GM19043 (cell line): ENCODE data around the gene PDGFA.

ENCODE experiments used
- ATAC-seq: cut with Tn5 transposase; IDR thresholded peaks from one replicate; pipeline ENCODE4 v1.9.1; 2021; ENCODE audit warnings: low read depth; ENCODE audit not compliant: unreplicated experiment

PDGFA gene

DNA sequence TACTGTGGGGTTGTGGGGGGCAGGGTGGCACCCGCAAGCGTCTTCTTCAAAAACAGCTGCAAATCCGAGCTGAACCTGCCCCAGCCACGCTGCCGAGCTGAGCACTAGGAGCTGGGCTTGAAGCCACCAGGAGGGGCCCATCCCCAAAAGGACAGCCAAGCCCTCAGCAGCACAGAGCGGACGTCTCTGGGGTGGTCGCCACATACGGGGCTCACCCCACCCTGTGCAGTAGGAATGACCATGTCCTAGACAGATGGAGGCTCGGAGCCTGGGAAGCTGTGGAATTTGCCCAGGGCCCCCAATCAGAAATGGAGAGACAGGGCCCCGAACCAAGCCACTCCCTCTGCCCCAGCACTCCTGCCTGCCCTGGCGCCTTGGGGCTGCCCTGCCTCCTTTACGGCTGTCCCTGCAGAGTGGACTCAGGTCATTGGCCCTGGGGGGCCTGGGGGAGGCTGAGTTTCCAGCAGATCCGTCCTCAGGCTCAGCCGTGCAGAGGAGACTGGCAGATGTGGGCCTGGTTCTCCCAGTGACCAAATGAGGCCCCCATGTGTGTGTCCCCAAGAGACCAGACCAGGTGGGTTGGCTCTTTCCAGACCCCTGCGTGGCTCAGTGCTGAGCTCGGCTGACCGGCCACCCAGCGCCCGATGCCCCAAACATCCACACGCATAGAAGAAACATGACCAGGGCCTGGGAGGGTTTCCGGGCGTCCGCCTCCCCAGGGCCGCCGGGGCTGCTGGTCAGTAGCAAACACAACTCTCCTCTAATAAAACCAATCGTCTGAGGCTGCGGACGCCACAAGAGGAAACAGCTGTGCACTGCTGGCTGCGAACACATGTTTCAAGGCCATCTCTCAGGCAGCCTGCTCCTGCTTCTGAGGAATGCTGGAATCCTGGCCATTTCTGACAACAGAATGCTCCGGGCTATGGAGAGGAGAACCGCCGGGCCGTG, 54.9 kb downstream of the PDGFA start:
- no peak for ATAC-seq

DNA sequence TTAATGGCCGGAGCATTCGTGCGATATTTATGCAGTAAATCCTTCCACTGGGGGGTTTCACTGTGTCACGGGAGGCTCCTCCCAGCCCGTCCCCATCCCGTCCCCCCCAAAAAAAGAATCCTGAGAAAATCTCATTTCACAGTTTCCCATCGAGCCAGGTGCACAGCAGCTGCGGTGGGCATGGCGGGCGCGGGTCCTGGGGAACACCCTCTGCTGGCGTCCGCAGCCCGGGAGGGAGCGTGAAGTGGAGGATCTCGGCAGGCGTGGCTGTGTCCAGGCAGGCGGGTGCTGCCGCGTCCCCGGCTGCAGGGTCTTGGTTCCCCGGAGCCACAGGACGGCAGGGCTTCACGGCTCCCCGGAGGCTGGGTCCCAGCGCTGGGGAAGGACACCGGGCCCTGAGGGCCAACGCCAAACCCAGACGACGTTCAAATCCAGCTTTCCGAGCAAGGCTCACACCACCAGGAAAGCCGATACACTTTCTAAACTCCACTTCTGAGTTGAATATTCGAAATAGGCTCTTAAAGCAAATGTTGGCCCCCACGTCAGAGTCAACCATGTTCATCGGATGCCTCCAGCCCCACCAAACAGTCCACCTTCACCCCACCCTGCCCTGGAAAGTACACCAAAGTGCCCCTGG, 55.7 kb downstream of the PDGFA start:
- ATAC-seq, result no peak

DNA sequence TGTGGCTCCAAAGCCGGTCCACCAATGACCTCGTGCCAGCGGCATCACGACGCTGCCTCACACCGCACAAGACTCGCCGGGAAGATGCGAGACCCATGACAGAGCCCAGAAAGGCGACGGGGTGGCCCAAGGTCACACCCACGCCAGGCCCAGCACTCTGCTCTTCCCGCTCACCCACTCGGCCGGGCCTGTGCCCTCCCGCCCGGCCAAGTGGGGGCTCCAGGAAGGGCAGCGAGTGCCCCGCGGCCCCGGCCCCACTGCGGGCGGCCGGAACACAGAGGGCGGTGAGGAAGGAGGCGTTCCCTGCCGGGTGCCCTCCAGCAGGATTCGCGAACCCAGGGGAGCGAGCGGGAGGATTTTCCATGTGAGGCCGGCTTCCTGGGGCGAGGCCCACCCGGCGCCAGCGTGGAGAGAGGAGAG, 56.3 kb downstream of the PDGFA start:
- ATAC-seq, result no peak

DNA sequence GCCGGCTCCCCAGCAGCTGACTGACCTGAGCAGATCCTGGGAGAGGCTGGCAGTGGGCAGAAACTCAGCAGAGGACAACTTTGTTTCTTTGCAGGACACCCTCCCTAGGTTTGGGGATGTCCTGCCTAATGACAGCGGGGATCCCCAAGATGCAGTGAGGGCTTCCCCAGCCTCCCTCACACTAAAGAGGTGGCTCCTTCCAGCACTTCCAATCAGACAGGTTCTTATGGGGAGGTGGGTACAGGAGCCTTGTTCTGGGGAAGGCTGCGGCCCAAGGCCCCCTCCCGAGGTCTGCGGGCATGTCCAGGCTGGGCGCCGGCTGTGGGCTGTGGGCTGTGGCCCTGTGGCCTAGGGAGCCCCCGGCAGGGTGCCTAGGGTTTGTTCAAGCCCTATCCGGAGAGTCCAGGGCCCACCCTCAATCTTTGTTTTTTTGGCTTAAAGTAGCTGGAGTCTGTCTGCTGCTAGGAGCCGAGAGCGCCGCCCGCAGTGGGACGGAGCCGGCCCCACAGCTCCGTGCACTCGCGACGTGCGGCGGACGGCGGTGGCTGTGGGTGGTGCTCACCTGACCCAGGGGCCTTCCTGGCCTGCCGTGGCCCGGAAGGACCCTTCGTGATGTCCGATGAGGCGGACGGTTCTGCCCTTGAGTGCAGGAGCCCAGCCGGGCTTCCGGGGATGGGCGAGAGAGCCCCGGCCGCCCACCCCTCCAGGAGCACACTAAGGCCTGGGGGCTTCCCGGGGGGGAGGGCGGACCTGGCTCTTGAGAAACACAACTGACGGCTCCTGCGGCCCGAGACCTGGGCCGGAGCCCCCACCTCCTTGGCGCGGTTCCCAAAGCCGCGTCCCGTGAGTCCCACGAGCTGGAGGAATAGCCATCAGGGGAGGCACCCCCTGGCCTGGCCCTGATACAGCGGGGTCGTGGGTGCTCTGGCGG, 57.2 kb downstream of the PDGFA start:
- ATAC-seq, result no peak

DNA sequence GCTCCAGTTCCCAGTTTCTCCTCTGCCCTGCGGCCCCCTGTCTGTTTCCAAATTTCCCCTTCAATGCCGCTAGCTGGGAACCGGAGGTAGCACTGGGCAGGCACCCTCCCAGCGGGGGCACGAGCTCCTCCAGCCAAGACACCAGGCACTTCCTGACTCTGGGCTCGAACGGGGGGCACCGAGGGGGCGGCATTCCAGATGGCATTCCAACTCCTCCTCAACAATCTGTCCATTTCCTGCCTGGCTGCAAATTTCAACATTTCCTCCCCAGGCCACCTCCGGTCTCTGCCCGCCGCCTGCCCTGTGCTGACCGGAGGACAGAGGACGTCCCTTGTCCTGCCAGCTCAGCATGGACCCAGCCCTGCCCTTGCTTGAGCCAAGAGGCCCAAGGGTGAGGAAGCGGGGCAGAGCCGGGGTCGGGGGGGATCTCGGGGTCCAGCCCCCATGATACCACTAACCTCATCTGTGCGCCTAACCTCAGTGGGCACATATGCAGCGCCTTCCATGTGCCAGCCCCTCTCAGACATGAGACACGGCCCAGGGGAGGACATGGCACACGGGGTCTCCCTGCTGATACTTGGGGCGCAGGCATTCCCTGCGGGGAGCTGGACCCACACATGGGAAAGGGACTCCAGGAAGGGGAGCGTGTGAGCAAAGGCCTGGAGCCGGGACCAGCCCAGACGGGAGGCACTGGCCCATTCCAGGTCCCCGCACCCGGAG, 58.0 kb downstream of the PDGFA start:
- no peak for ATAC-seq

DNA sequence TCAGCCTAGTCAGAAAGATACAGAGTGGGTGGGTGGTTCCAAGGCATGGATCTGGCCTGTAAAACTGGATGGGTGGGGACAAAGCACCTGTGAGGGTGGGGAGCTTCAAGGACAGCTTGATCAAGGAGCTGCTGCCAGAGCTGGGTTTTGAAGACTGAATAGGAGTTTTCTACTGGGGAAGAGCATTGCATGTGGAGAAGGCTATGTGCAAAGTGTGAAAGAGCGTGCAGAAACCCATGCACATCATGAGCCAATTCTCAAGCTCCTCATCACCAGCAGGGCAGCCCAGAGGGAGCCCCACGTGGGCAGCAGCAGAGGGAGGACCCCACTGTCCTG, 58.6 kb downstream of the PDGFA start:
- no peak for ATAC-seq

DNA sequence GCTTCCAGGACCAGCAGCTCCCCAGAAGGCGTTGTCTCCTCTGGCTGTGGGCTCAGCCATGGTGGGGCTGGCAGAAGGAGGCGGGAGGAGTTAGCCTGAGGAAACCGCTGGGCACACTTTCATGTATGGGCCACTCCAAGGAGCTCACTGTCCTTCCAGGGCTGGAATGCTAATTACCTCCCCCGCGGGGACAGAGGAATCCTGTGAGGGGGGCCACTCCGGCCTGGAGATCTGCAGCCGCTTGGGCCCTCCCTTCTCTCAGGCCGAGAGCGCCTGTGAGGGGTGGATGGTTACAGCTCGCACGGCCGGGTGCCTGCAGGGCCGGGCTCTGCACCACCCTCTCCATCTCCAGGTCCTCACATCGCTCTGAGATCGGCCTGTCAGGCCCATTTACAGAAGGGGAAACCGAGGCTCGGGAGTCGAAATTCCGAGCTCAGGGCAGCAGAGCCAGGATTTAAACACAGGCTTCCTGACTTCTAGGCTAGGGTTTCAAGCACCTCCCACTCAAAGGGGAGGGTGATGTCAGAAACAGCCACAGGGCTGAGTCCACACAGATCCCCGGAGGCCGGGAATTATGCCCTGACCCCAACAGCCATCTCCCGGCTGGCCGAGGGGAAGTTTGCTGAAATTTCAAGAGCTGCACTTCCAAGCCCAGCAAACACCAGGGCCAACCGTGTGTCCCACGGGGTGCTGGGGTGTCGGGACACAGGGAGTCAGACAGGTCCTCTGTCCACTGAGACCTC, 59.1 kb downstream of the PDGFA start:
- no peak for ATAC-seq

DNA sequence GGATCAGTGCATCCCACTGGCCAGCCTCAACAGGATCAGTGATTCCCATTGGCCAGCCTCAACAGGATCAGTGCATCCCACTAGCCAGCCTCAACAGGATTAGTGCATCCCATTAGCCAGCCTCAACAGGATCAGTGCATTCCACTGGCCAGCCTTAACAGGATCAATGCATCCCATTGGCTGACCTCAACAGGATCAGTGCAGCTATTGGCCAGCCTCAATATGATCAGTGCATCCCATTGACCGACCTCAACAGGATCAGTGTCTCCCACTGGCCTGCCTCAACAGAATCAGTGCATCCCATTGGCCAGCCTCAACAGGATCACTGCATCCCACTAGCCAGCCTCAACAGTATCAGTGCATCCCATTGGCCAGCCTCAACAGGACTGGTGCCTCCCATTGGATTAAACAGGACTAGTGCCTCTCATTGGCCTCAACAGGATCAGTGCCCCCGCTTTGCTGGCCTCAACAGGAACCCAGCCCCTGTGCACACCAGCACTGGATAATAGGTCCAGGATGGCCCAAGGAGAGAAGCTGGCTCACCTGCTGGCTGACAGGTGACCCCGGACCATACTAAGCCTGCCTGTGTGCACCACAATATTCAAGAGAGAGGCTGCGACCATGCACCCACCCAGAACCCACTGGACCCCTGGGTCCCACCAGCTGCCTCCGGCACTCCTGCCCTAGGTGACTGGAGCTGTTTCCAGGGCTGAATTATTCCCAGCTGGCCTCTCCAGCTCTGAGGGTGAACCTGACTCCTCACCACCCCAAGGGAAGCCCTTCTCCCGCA, 59.9 kb downstream of the PDGFA start:
- no peak for ATAC-seq

DNA sequence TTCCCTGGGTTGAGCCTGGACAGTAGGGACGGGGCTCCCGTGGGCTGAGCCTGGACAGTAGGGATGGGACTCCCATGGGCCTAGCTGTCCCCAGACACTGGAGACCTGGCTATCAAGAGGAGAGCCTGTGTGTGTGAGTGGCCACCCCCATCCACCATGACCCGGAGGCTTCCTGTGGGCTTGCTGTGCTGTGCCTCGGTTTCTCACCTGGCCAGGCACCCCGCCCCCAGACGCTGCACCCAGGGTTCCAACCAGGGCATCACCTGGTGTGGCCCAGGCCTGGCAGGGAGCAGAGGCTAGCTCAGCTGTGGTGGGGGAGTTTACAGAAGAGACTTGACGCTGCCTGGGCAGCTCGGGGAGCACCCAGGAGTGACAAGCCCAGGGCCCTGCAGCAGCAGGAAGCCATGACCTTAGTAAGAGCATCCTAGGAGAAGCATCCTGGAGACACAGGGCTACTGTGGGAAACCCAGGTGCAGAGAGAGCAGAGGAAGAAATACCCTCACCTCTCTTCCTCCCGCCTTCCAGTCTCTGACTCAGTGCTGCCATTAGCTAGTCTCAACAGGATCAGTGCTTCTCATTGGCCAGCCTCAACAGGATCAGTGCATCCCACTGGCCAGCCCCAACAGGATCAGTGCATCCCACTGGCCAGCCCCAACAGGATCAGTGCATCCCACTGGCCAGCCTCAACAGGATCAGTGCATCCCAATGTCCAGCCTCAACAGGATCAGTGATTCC, 61.0 kb downstream of the PDGFA start:
- ATAC-seq, result no peak

DNA sequence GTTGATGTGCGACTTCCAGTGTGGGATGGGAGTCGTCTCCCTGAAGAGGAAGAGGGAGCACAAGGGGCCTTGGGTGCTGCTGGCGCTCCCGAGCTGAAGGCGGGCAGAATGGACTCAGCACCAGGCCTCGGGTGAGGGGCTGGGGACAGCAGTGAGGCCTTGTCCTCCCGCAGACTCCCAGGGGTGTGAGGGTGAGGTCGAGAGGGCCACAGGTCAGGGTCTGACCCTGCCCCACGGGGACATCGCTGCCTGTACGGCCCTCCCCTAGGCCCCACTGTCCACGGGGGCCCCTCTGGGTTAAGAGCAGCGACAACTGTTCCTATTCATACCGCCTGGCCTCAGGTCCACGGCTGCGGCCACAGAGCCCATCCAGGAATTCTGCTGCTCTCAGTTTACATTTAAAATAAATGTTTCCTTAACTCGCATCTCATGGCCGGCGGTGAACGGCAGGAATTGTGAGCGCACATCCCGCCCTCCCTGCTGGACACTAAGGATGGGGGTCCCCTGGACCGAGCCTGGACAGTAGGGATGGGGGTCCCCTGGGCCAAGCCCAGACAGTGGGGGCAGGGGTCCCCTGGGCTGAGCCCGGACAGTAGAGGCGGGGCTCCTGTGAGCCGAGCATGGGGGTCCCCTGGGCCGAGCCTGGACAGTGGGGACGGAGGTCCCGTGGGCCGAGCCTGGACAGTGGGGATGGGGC, 61.7 kb downstream of the PDGFA start:
- no peak for ATAC-seq

DNA sequence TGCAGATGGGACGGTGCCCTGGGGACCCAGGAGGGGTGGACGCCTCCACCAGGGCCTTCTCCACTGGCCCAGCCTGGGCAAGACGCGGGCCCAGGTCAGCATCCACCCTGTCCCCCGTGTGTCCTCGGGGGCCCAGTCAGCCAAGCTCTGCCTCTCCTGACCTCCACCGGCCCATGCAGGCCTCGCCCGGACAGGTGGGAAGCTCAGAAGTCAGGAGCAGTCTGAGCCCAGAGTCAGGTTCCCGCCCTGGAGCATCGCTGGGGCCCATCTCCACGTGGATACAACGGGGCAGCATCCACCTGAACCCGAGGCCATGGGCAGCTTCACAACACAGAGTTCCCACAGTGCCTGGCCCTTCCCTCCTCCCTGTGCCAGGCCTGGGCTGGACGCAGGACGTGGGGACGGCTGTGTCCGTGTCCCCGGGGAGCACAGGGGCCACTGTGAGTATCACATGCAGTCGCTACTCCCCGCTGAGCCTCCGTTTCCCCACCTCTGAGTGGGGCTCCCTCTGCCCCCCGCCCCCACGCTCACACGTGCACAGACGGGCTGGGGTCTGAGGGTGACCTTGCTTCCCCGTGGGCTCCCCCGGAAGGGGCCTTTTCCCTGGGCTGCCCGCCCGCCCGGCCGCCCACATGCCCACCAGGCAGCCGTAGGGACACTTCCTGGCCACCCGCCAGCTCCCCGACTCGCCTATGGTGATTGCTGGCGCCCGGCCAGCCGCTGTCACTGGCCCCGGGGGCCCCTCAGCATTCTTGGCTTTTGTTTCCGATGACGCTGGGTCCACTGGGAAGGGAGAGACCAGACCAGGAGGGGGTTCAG, 64.3 kb downstream of the PDGFA start:
- ATAC-seq, result no peak

DNA sequence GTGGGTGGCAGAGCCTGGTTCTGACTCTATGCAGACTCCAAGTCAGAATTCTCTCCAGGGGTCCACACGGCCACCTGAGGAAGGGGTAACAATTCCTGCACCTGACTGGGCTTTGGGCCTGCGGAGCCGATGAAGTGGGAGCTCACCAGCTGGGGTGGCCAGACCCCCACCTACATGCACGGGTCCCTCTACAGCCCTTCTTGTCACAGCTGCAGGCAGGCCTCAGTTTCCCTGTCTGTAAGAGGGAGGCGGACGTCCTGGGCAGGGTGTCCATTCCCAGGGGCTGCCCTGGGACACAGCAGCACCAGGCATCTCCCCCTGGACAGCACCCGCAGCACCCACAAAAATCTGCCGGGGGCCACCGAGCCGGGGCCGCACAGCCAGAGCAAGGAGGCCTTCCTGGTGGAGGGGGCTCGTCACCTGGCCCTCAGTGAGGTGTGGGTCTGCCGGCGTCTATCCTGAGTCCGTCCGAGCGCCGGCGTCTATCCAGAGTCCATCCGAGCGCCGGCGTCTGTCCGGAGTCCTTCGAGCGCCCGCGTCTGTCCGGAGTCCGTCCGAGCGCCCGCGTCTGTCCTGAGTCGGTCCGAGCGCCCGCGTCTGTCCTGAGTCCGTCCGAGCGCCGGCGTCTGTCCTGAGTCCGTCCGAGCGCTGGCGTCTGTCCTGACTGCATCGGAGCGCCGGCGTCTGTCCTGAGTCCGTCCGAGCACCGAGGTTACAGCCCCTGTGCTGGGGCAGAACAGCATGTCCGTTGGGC, 65.1 kb downstream of the PDGFA start:
- ATAC-seq, result no peak

DNA sequence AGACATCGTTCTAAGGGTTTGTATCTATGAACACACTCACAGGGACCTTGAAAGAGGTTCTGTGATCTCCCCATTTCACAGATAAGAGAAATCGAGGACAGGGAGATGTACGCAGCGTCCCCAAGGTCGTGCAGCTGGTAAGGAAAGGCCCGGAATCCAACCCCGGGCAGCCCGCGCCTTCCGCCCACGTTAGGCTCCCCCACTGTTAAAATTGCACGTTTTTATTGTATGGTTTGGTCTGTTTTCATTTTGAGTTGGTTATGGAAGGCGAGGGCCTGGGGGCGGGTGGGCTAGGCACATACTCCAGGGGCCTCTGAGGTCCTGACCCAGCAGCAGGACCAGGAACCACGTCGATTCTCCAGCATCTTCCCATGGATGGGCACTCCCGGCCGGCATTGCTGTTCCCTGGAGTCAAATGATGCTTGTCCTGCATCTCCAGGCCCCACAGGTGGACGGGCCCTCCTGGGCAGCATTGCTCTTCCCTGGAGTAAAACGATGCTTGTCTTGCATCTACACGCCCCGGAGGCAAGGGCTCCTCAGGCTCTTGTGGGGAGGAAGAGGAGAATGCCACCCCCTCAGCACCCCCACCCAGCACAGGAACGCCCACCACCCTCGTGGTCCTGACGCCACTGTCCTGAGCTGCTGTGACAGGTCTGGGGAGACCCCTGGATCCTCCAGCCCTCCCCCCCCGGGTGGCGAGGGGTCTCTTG, 65.9 kb downstream of the PDGFA start:
- no peak for ATAC-seq

DNA sequence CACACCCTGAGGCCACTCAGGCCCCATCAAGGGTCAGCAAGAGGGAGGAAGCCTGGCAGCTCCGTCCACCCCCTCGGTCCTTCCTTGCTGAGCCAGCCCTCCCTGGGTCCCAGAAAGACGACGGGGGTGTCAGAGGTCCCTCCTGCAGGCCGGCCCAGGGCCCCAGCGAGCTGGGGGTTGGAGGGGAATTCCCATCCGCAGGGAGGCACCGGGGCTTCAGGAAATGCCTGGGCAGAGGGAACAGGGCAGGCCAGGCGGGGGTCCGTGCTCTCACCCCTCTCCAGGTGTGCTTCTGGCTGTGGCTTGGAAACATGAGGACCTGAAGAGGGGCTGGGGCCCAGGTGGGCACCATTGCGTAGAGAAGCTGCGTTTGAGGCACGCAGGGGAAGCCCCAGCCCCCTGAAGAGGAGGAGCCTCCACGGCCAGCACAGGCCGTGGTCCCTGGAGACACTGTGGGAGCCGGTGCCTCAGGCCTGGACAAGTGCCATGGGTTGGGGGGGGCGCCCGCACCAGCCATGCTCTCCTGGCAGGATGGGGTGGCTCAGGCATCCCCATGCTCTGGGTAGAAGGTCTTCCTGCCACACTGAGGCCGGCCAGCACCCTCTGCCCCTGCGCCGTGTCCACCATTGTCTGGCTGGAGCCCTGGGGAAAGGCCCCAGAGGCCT, 66.7 kb downstream of the PDGFA start:
- ATAC-seq, result no peak

DNA sequence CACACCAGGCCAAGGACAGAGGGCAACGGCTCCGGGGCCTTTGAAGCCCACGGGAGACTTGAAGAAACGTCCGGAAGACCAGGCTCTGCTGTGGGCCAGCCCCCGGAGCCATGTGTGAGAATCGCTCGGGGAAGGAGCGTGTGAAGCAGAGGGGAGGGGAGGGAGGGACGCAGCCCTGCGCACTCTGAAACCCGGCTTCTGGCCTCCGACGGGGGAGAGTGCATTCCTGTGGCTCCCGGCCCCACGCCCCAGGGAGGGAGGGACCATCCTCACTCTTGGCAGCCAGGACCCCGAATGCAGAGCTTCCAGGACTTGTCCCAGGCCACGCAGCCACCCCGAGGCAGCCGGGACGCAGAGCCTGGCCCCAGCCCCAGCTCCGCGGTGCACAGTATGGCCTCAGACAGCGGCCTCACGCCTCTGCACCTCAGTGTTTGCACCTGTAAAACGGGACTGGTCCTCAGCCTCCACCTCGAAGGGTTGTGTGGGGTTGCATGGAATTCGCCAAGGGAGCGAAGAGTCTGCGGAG, 67.4 kb downstream of the PDGFA start:
- no peak for ATAC-seq
